Endothelial cell of umbilical vein (primary cell): ENCODE measurements around the gene ABCF2. TPM values are rescaled to one million over a fixed set of nuclear protein-coding genes. Genes with fewer than 3 reads are reported as not detected.

Experiments used
- BruUV-seq: library from RNA; stranded (reverse); fragments of 400-500 nt; replicated peaks from 2 replicates; lab custom pipeline; 2021; lab: Mats Ljungman, UMichigan
- CTCF ChIA-PET: fragments of 300-600, 350-600 bp; sonication (Branson Sonifier 250); formaldehyde crosslinking; loops from one replicate; lab custom pipeline; 2021; ENCODE audit warnings: antibody characterized with exemption, inconsistent platforms; lab: Charles Lee
- POLR2A ChIA-PET: fragments of 300-600, 350-600 bp; sonication (Branson Sonifier 250); formaldehyde crosslinking; loops from one replicate; lab custom pipeline; 2021; ENCODE audit warnings: antibody characterized with exemption, inconsistent platforms; lab: Charles Lee
- DNase-seq: peaks from one replicate; pipeline ENCODE4 v3.0.0-alpha.2; 2011; ENCODE audit warnings: low read depth, low spot score
- FAIRE-seq: peaks from 2 replicates; lab custom pipeline; 2011; peaks lifted over from hg19 to GRCh38; lab: Jason Lieb, UNC
- H2AFZ ChIP-seq: 2 replicates; pipeline ENCODE4 v1.6.0; 2012; ENCODE audit warnings: low read depth, low read length, control low read depth, inconsistent platforms
- H3K27ac ChIP-seq: 2 replicates; pipeline ENCODE4 v1.5.1; 2011; ENCODE audit warnings: low read depth, mild to moderate bottlenecking, control low read depth, low read length, moderate library complexity; ENCODE audit not compliant: insufficient read depth
- H3K27me3 ChIP-seq, 2 experiments: 2 replicates each; pipeline versions ENCODE4 v1.6.0 to v1.6.1; 2011; ENCODE audit warnings: low read length in 2 of 2, mixed read lengths in 1 of 2; ENCODE audit not compliant: control insufficient read depth in 2 of 2, insufficient read depth in 2 of 2
- H3K36me3 ChIP-seq, 2 experiments: 2 replicates in 1 of 2; 3 replicates in 1 of 2; pipeline ENCODE4 v1.5.1; 2011; ENCODE audit warnings: low read length in 2 of 2, mild to moderate bottlenecking in 1 of 2, moderate library complexity in 1 of 2; ENCODE audit not compliant: control insufficient read depth in 2 of 2, insufficient read depth in 2 of 2; ENCODE audit errors: extremely low read depth in 1 of 2
- H3K4me1 ChIP-seq: 3 replicates; pipeline ENCODE4 v1.5.1; 2011; ENCODE audit warnings: mild to moderate bottlenecking, low read length; ENCODE audit not compliant: control insufficient read depth, insufficient read depth; ENCODE audit errors: extremely low read depth
- H3K4me2 ChIP-seq: 2 replicates; pipeline ENCODE4 v1.6.1; 2011; ENCODE audit warnings: low read length, control low read depth, mixed read lengths; ENCODE audit not compliant: insufficient read depth
- H3K4me3 ChIP-seq, 3 experiments: fragments of 200-600 bp in 1 of 3; sonication (generic), shearing (Covaris generic) in 1 of 3; replicated peaks in 1 of 3; 2 replicates each; pipeline ENCODE4 v1.5.1; 2011 to 2016; ENCODE audit warnings: control low read depth in 3 of 3, low read length in 3 of 3, mild to moderate bottlenecking in 2 of 3, inconsistent platforms in 1 of 3, low read depth in 1 of 3, moderate library complexity in 1 of 3; ENCODE audit not compliant: insufficient read depth in 1 of 3
- H3K79me2 ChIP-seq: 2 replicates; pipeline ENCODE4 v1.6.0; 2012; ENCODE audit warnings: low read length, inconsistent platforms; ENCODE audit not compliant: control insufficient read depth, insufficient read depth
- H3K9ac ChIP-seq: replicated peaks from 2 replicates; pipeline ENCODE3; 2011; ENCODE audit warnings: low read length, control low read depth; ENCODE audit not compliant: insufficient read depth; ENCODE audit errors: extremely low read depth
- H3K9me1 ChIP-seq: replicated peaks from 3 replicates; pipeline ENCODE4 v1.6.0; 2011; ENCODE audit warnings: mild to moderate bottlenecking, low read length; ENCODE audit not compliant: control insufficient read depth, insufficient read depth; ENCODE audit errors: extremely low read depth
- H3K9me3 ChIP-seq: replicated peaks from 2 replicates; pipeline ENCODE4 v1.5.1; 2012; ENCODE audit warnings: low read length, inconsistent platforms; ENCODE audit not compliant: control insufficient read depth, insufficient read depth
- H4K20me1 ChIP-seq: replicated peaks from 2 replicates; pipeline ENCODE3; 2011; ENCODE audit warnings: mild to moderate bottlenecking, low read length; ENCODE audit not compliant: control insufficient read depth, insufficient read depth; ENCODE audit errors: extremely low read depth
- CTCF ChIP-seq, 2 donors: IDR thresholded peaks; 1 replicate in 1 of 2; 2 replicates in 1 of 2; pipeline ENCODE4 v1.5.1; 2011; ENCODE audit warnings: low read length in 2 of 2, mild to moderate bottlenecking in 2 of 2, moderate library complexity in 2 of 2, control low read depth in 1 of 2, inconsistent platforms in 1 of 2, low read depth in 1 of 2; ENCODE audit not compliant: insufficient read depth in 1 of 2; ENCODE audit errors: extremely low read depth in 1 of 2
- EZH2 ChIP-seq: IDR thresholded peaks from 2 replicates; pipeline ENCODE4 v1.6.1; 2012; ENCODE audit warnings: borderline replicate concordance, low read depth, mild to moderate bottlenecking, moderate library complexity, low read length, inconsistent platforms; ENCODE audit not compliant: severe bottlenecking
- FOS ChIP-seq: IDR thresholded peaks from 2 replicates; pipeline ENCODE4 v1.6.1; 2011; ENCODE audit warnings: mild to moderate bottlenecking, low read length, moderate library complexity, borderline replicate concordance; ENCODE audit not compliant: insufficient read depth
- GATA2 ChIP-seq: IDR thresholded peaks from 2 replicates; pipeline ENCODE4 v1.7.0; 2011; ENCODE audit warnings: low read depth, mild to moderate bottlenecking, moderate library complexity, mixed read lengths, low read length; ENCODE audit not compliant: insufficient read length, insufficient read depth
- JUN ChIP-seq: IDR thresholded peaks from 2 replicates; pipeline ENCODE4 v1.6.1; 2011; ENCODE audit warnings: borderline replicate concordance, low read depth; ENCODE audit not compliant: insufficient read length, insufficient read depth
- MAX ChIP-seq: IDR thresholded peaks from 2 replicates; pipeline ENCODE4 v1.6.1; 2011; ENCODE audit not compliant: insufficient read depth, insufficient read length
- MYC ChIP-seq: IDR thresholded peaks from one replicate; pipeline ENCODE4 v1.6.1; 2011; ENCODE audit warnings: mild to moderate bottlenecking, low read depth, low read length
- POLR2A ChIP-seq: IDR thresholded peaks from 2 replicates; pipeline ENCODE4 v1.6.1; 2012; ENCODE audit warnings: low read depth, mild to moderate bottlenecking, control low read depth, low read length
- POLR2AphosphoS5 ChIP-seq: IDR thresholded peaks from 2 replicates; pipeline ENCODE4 v1.6.1; 2012; ENCODE audit warnings: low read depth, mild to moderate bottlenecking, control low read depth, low read length, moderate library complexity; ENCODE audit not compliant: insufficient read depth
- dilution Hi-C: fragments of 300-500 bp; cut with MboI; formaldehyde crosslinking; loops from one replicate; pipeline ENCODE4 v1.15.0; 2019; ENCODE audit warnings: low sequenced_read_pairs; ENCODE audit not compliant: extremely low pct_ligation_motif_present
- intact Hi-C: fragments of 100-400 bp; cut with micrococcal nuclease; formaldehyde crosslinking; loops from one replicate; pipeline ENCODE4 v1.10.0; 2022
- polyA plus RNA-seq, 4 experiments: library from polyadenylated mRNA; depleted of rRNA in 3 of 4; stranded (reverse) in 3 of 4; unstranded in 1 of 4; fragments of >200 nt; gene quantifications; 2 replicates each; pipeline versions ENCODE4 v1.2.1 to v1.2.3, GENCODE V29; 2011 to 2012; ENCODE audit warnings: missing spikeins in 1 of 4
- total RNA-seq: library from RNA; stranded (reverse); gene quantifications from 2 replicates; pipeline ENCODE4 v1.2.3, GENCODE V29; 2021

Gene ABCF2
- total and polyA plus RNA-seq, 2 donors (not counting 3 experiments of a cell fraction or from before 2014, with no cell fraction given): 45.3 to 61.6 TPM

GRCh38 chr7:151176401-151176800 is 50.6 kb downstream of the ABCF2 start:
- H3K4me2 ChIP-seq: no peak overlapping the region
- no peaks in the 10 kb centered on the region for H3K9me1 ChIP-seq
- H3K79me2 ChIP-seq: no peaks in the 10 kb centered on the region
- TF ChIP-seq CTCF (IDR thresholded peaks at IDR 0.05; ENCODE audit: extremely low read depth in 1 of 2, insufficient read depth in 1 of 2, low read depth in 1 of 2, low read length in 2 of 2) (no peak), POLR2A (no peak), MAX (no peak)
- H3K4me1 ChIP-seq: no peaks in the 10 kb centered on the region
- H3K36me3 ChIP-seq: no peaks in the 10 kb centered on the region
- dilution Hi-C loops: no loop called here
- DNase-seq: no peak
- H3K27me3 ChIP-seq: peaks cover 3 to 12% of the 10 kb centered on the region in 2 experiments
- no peak for FAIRE-seq
- intact Hi-C loops: no loop called here
- H3K9me3 ChIP-seq: no peaks in the 10 kb centered on the region
- H4K20me1 ChIP-seq: no peaks in the 10 kb centered on the region
- no peak overlapping the region for H3K9ac ChIP-seq
- ChIA-PET POLR2A (no interaction called here), CTCF (interaction anchor here (1.6 to 2.6 kb wide), 2 partner anchors 68 to 214 kb away, joined by 5 to 6 read pairs; no protein-coding TSS in a partner anchor)
- BruUV-seq: no TSS peak
- H2AFZ ChIP-seq: no peak overlapping the region
- no peak overlapping the region for H3K4me3 ChIP-seq
- no peak overlapping the region for H3K27ac ChIP-seq

GRCh38 chr7:151175793-151176311 is 51.2 kb downstream of the ABCF2 start:
- POLR2A ChIA-PET: no interaction called here
- CTCF ChIA-PET: interaction anchor here (1.6 to 2.6 kb wide), 2 partner anchors 68 to 213 kb away, joined by 5 to 6 read pairs; no protein-coding TSS in a partner anchor

More at GRCh38 chr7:151175793-151176311, 51.2 kb downstream of the ABCF2 start:
- Histone ChIP-seq H3K4me2 (no peak overlapping the region), H4K20me1 (no peaks in the 10 kb centered on the region), H3K27me3 (peaks cover 3 to 12% of the 10 kb centered on the region in 2 experiments), H3K9me3 (no peaks in the 10 kb centered on the region), H3K4me1 (no peaks in the 10 kb centered on the region), H3K9me1 (no peaks in the 10 kb centered on the region), H3K79me2 (no peaks in the 10 kb centered on the region), H3K36me3 (no peaks in the 10 kb centered on the region), H3K4me3 (no peak overlapping the region), H3K9ac (no peak overlapping the region), H3K27ac (no peak overlapping the region), H2AFZ (no peak overlapping the region)
- TF ChIP-seq MAX: no peak
- no peak for TF ChIP-seq EZH2
- no peak for TF ChIP-seq JUN
- no peak for TF ChIP-seq POLR2A
- no peak for TF ChIP-seq POLR2AphosphoS5
- TF ChIP-seq MYC: no peak
- no peak for TF ChIP-seq CTCF (IDR thresholded peaks at IDR 0.05; ENCODE audit: extremely low read depth in 1 of 2, insufficient read depth in 1 of 2, low read depth in 1 of 2, low read length in 2 of 2)
- no peak for TF ChIP-seq FOS
- no peak for TF ChIP-seq GATA2
- no peak for FAIRE-seq
- dilution Hi-C loops (no loop called here), intact Hi-C loops (no loop called here)
- DNase-seq: no peak
- no TSS peak for BruUV-seq
